ENCODE results near the gene MAGT1.

DNA sequence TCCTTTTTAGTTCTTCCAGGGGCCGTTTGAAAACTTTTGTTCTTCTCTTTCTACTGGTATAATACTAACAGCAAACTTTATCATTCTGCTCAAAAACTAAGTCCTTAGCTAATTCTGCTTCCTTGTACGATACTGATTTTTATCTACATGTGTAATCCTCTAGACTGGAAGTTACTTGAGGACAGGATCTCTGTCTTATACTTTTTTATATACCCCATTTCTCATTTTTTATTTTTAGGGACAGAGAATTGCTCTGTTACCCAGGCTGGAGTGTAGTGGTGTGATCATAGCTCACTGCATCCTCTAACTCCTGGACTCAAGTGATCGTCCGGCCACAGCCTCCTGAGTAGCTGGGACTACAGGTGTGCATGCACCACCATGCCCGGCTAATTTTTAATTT is 6.3 kb upstream of the MAGT1 start:
- TF ChIP-seq, protein P1, sequence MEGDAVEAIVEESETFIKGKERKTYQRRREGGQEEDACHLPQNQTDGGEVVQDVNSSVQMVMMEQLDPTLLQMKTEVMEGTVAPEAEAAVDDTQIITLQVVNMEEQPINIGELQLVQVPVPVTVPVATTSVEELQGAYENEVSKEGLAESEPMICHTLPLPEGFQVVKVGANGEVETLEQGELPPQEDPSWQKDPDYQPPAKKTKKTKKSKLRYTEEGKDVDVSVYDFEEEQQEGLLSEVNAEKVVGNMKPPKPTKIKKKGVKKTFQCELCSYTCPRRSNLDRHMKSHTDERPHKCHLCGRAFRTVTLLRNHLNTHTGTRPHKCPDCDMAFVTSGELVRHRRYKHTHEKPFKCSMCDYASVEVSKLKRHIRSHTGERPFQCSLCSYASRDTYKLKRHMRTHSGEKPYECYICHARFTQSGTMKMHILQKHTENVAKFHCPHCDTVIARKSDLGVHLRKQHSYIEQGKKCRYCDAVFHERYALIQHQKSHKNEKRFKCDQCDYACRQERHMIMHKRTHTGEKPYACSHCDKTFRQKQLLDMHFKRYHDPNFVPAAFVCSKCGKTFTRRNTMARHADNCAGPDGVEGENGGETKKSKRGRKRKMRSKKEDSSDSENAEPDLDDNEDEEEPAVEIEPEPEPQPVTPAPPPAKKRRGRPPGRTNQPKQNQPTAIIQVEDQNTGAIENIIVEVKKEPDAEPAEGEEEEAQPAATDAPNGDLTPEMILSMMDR (IDR thresholded peaks at IDR 0.05) = no peak
- TF ChIP-seq POLR2A (IDR thresholded peaks at IDR 0.05) = no peak

All from body of pancreas (tissue), 4 donors.